Stimulated activated CD4-positive, alpha-beta T cell treated with anti-CD3 and anti-CD28 coated beads, Interleukin-4, amount 100 ng/mL, for 24 hours (primary cell): Measurements from ENCODE around the gene GATA3.
A peak's percentile ranks its signal among the peaks of the same experiment; 100 is the strongest.

Experiments
- DNase-seq: peaks from one replicate; pipeline ENCODE4 v3.0.0-alpha.2; 2020

The GATA3 gene

GRCh38 chr10:8037941-8038894 lies 16.3 kb upstream of the GATA3 start:
- DNase-seq, result no peak

DNA sequence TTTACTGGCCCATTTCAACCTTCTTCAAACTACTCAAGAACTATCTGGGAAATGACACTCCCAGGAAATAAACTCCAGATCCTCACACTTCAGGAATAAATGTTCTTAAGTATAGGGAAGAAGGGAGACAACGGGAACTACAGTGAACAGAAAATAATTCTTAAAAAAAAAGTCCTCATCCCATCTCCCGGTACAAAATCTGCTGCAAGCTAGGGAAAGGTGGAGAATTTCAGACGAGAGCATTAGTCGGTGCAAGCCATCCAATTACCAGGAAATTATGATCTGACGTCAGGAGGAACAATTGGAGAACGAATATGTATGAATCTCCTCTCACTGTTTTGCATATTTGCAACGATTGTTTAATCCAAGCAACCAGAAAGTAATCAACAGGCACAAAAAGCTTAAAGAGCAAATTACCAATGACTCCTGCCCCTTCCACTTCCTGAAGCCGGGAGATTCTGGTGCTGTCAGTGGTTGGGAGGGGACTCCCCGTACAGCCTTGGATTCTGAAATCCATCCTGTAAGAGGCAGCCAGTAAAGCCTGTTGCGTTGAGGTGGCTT lies 15.1 kb upstream of the GATA3 start:
- DNase-seq, result no peak

DNA sequence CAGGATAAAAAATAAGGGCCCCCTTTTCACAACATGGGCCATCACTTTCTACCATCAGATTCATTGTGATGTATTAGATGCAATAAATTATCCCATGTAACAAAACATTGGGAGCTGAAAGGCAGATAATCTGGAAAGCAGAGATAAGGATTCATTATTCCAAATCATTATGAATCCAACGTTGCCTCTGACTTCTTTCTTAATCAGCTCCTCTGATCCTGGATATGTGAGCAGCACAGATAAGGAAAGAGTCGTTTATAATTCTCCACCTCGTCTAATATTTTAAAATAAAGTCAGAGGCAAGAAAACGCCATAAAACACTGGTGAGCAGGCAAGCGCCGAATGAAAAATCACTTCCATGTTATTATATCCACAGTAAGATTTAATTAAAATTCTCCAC lies 13.8 kb upstream of the GATA3 start:
- DNase-seq, result no peak

- no peak for DNase-seq
Measured at GRCh38 chr10:8041284-8041991, 13.1 kb upstream of the GATA3 start.

DNA sequence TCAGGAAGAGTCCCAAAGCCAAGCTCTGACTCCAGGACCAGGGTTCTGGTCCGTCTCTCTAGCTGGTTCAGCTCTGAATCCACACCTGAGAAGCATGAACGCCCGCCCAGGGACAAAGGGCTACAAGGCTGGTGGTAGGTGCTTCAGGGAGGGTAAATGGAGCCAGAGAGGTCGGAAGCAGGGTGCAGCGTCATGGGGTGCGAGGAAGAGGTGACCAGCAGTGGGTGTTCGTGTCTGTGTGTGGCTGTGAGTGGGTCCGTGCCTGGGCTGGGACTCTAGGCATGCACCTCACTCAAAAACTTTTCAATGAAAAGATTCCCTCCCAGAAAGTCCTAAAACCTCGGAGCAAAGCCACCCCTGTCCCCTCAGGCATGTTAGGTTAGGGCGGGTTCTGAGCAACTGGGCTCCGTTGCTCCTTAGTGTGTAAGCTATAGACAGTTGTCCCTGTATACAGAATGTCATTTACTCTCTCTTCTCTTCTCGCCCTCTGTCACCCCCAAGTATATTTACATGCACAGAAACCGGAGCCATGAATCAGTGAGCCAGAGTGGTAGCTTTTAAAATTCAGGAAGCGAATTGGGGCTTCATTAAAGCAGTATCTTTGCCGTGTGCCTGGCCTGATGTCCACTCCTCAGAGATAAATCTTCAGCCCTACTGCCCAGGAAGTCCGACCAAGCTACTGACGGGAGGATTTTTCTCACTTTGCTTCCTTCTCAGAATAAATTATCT lies 12.3 kb upstream of the GATA3 start:
- no peak for DNase-seq

GRCh38 chr10:8042721-8043568 lies 11.5 kb upstream of the GATA3 start:
- no peak for DNase-seq

- DNase-seq, result no peak
Measured at GRCh38 chr10:8043569-8044306, 10.8 kb upstream of the GATA3 start.

DNA sequence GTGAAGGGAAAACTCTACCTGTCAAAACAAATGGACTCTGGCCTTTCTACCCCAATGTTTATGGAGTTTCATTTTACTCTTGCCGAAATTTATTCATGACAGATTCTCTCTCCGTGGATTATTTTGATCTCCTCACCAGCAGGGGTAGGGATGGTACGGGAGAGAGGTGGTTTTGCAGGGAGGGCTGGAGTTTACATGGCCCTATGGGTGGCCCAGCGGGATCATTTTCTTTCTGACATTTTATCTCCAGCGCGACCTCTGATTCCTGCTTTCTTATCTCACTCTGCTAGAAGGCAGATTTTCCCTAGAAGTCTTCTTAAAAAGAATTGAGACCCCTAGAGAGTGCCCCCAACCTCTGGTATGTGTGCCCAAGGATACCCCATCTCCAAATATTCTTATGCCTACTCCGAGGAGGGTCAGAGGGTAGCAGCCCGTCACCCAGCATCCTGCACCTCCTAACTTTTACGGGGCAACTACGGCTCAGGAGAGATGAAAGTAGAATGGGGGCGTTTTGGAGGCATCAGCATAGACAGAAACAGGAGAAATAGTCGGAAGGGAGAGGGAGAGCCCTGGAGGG lies 10.1 kb upstream of the GATA3 start:
- no peak for DNase-seq

DNA sequence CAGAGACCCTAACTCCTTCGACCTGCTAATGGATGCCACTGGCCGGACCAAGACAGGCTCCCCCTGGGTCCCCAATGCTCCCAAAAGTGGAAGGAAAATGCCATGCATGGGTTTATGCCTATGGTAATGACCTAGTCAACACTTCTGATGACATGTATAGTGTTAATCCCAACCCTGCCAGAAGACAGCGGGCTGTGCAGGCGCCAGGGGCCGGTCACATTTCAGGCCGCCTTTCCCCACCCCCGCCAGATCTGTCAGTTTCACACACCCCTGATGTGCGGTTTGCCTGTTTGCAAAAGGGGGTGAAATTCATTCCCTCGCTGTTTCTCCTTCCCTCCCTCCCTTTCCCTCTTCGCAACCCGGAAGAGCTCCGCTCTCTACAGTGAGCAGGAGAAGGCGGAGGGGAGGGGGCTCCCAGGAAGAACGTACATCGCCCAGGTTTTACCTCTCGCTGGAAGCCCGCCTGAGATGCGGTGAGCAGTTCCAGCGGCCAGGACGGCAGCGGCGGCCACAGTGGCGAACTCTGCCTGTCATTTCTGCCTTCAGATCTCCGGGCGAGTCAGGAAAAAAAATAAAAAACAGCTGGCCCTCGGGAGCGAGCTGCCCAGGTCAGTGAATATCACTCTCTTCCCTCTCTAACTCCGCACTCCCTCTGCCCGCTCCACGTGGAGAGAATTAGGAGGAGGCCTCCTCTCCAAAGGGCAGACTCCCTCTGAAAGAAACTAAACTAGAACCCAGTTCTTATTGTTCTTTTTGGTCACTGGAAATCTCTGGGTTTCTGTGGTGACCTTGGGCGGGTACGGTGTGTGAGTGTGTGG lies 9.4 kb upstream of the GATA3 start:
- DNase-seq, result no peak

DNA sequence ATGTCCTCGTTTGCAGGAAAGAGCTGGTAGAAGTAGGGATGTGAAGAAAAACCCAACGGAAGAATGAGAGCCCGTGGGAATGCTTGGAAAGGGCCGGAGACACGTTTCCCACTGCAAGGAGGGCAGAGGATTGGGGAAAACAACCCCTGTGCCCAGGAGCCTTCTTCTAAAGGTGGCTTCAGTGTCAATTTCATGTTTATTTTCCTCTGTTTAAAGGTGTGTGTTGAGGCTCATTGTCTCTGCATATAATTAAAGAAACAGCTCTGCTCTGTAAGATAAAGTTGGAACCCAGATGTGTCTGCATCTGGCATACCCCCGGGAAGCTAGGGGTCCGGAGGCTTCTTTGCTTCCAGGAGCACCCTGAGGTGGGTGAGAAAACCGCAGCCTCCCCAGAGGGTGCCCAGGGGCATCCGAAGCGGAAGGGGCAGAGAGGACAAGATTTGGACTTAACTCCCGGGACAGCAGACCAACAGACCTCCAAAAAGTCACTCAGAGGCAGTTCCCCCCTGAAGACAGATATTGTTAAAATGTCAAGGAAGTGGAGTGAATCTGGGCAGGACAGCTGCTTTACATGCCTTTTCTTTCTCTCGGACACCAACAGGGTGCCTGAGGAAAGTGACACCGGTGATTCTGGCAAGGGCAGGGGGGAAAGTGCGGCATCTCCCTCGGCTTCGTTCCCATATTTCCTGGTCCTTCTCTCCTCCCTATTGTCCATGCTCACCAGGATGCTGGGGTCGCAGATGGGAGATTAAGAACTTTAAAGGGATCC lies 8.6 kb upstream of the GATA3 start:
- no peak for DNase-seq

- DNase-seq, result no peak
Measured at GRCh38 chr10:8047452-8048280, 6.8 kb upstream of the GATA3 start.

DNA sequence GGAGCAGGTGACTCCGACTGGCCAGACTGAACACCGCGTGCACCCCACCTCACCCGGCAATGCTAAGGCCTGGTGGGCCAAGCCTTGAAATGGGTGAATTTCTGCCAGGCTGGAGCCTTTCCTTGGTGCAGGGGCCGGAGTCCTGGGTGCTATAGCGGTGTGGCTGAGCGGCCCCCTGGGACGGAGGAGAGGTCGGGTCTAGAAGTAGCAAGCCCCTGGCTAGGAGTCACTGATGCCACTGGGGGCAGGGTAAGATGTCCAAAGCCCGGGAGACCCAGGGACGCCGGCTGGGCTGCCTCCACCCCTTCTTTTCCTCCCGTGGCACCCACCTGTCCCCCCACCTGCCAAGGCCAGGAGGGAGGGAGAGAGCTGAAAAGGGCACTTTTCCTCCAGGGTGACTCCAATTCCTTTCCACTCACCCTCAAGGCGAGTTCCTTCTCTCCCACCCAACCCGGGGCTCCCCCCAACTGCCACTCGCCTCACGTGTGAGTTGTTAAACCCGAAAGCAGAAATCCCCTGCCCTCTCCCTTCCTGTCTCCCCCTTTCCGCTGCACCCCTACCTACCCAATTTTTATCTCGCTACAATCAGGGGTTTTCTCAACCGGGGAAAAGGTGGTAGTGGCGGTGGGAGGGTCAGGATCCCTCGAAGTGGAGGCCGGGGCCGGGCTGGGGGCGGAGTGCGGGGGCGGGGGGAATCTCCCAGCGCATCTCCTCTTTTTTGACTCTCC lies 6.0 kb upstream of the GATA3 start:
- peak; percentile 43 for DNase-seq

DNA sequence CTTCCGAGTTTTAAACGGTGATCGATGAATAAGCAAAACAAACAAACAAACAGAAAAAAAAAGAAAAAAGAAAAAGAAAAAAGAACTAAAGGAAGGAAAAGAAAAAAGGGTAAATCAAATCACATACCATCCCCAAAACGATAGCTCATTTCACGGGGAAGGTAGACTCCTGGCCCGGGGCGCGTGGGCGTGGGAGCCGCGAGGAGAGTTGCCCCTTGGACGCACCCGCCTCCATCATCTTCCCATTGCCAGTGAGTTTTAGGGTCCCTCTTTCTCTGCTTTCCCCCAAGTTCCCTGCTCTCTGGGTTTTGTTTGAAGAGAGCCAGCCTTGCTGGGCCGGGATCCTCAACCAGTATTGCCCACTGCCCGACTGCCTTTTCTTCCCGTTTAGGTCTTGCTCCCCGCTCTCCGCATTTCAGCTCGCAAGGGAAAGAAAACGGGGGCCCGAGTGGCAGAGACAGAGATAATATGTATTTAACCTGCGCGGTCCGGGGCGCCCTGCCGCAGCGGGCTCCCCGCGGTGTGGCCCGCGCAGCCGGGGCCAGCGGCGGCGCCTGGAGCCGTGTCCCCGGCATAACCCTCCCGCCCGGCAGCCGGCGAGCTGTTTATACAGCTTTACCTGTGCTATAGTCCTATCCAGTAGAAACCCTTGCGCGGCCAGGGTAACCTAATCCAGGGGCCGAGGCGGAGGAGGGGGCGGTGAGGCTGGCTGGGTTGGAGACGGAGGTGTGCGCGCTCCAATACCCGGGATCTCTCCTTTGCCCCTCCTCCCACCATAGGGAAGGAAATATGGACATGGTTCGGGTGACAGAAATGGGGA lies 5.2 kb upstream of the GATA3 start:
- DNase-seq, result no peak

- DNase-seq, result no peak
Measured at GRCh38 chr10:8049865-8050555, 4.5 kb upstream of the GATA3 start.

- no peak for DNase-seq
Measured at GRCh38 chr10:8050556-8051108, 3.9 kb upstream of the GATA3 start.
